ENCODE results near the gene VAV2. TPM values are rescaled to one million over a fixed set of nuclear protein-coding genes. Genes with fewer than 3 reads are reported as not detected.

Gene VAV2
- total RNA-seq, 1 donor = 13.4 TPM

DNA sequence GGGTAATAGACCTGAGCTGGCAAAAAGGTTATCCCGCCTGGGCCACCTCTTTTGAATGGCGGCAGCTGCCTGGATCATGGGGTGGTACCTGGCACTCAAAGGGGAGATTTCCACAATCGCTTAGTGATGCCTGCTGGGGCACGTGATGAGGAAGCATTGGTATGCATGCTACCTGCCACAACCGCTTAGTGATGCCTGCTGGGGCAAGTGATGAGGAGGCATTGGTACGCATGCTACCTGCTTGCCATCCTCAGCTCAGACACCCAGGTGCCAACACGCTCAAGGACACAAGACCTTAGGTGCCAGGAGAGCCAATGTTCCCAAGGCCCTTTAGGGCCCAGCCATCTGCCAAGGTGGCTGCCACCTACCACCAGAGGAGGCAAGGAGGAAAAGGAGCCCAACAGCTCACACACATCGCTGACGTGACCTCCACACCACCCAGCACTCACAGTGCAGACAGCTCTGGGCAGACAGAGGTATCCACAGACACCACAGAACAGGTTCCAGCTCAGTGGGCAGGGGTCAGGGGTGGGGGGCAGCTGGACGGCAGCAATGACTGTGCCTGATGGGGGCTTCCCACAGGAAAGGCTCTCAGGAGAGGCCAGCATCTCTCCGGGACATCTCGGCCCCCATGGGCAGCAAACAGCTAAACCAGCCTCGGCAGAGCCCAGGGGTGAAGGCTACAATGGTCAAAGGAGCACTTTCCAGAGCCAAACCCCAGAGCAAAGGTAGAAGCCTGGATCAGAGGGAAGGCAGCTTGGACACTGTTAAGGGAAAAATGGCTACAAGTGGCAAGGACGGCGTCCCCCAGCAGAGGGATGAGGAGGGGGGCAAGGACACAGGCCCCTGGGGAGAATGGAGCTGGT, 210.9 kb downstream of the VAV2 start:
- no peak for DNase-seq (ENCODE audit: low read depth)
- TF ChIP-seq, protein P1, sequence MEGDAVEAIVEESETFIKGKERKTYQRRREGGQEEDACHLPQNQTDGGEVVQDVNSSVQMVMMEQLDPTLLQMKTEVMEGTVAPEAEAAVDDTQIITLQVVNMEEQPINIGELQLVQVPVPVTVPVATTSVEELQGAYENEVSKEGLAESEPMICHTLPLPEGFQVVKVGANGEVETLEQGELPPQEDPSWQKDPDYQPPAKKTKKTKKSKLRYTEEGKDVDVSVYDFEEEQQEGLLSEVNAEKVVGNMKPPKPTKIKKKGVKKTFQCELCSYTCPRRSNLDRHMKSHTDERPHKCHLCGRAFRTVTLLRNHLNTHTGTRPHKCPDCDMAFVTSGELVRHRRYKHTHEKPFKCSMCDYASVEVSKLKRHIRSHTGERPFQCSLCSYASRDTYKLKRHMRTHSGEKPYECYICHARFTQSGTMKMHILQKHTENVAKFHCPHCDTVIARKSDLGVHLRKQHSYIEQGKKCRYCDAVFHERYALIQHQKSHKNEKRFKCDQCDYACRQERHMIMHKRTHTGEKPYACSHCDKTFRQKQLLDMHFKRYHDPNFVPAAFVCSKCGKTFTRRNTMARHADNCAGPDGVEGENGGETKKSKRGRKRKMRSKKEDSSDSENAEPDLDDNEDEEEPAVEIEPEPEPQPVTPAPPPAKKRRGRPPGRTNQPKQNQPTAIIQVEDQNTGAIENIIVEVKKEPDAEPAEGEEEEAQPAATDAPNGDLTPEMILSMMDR (IDR thresholded peaks at IDR 0.05; ENCODE audit: insufficient read depth, low read depth, low read length) = no peak
- H3K4me3 ChIP-seq (ENCODE audit: low read depth, low read length) = no peak overlapping the region

DNA sequence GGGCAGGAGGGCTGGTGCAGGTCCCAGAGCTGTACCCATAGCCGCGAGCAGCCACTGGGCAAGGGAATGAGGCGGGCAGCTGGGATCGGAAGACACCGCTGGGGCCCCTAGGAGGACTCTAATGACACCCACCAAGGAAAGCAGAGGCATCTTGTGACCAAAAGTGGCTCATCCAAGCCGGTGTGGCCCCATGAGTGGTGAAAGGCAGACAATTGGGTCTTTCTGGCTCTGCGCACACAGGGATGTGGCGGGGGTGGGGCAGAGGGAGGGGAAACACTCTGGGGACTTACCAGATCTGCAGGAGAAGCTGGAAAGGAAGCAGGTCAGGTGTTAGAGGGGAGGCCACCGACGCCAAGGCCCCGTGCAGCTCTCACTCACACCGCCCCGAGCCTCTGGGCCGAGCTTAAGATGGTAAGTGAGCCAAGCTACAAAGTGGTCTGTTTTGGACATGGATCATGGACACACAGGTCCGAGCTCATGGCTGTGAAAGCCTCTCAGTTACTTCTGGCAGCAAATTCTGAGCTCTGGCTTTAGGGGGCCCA, 211.6 kb downstream of the VAV2 start:
- H3K4me3 ChIP-seq (ENCODE audit: low read depth, low read length) = no peak overlapping the region
- DNase-seq (ENCODE audit: low read depth) = no peak
- TF ChIP-seq, protein P1 (IDR thresholded peaks at IDR 0.05; ENCODE audit: insufficient read depth, low read depth, low read length) = no peak

DNA sequence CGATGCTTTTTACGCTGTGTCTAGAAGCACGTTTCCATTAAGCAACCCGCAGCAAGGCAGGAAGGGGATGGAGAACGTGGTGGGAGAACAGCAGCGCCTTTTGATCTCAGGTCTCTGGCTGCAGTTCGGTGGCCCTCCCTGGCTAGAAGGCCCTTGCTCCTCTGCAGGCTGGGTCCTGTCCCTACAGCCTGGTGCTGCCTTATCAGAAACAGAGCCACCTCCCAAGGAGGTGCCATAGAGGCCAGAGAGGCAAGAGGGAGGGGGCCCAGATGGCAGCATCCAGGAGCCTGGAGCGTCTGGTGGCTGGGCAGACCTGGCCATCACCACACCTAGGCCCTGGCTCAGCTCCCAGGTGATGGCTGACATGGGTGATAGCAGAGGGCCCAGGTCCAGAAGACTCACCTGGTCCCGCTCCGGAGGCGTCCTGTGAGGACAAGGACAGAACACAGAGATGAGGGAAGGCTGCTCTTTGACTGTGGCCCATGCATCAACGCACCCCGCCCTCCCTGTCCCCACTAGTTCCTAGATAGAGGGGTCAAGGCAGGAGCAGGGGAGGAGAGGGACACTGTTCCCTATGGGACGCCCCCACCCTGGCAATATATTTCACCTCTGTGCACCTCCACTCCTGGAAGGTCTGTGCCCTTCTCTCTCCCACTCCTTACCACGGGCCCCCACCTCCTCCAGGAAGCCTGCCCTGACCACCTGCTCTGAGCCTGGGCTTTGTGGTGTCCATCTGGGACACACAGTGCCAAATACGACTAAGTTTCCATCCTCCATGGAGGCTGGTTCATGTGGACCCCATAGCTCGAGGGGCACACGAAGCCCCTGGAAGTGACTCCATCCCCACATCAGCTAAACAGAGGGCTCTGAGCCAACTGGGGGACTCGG, 212.4 kb downstream of the VAV2 start:
- TF ChIP-seq, protein P1 (IDR thresholded peaks at IDR 0.05; ENCODE audit: insufficient read depth, low read depth, low read length) = no peak
- no peak for DNase-seq (ENCODE audit: low read depth)
- no peak overlapping the region for H3K4me3 ChIP-seq (ENCODE audit: low read depth, low read length)

DNA sequence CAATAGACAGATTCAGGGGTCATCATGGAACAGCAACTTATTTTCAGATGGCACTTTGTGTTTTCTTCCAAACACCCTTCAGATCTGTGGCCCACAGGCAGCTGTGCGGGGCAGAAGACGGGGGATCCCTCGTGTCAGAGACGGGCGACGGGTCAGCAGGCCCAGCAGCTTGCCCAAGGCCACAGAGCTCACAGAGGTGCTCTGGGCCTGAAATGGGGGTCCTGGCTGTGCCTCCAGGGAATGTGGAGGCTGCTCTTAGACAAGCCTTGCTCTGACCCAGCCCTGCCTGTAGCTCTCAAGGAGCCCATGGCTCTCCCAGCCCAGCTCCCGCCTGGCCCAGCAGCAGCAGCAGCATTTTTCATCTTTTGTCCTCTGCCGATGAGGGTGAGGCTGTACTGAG, 213.0 kb downstream of the VAV2 start:
- H3K4me3 ChIP-seq (ENCODE audit: low read depth, low read length) = no peak overlapping the region
- no peak for DNase-seq (ENCODE audit: low read depth)
- TF ChIP-seq, protein P1 (IDR thresholded peaks at IDR 0.05; ENCODE audit: insufficient read depth, low read depth, low read length) = no peak

DNA sequence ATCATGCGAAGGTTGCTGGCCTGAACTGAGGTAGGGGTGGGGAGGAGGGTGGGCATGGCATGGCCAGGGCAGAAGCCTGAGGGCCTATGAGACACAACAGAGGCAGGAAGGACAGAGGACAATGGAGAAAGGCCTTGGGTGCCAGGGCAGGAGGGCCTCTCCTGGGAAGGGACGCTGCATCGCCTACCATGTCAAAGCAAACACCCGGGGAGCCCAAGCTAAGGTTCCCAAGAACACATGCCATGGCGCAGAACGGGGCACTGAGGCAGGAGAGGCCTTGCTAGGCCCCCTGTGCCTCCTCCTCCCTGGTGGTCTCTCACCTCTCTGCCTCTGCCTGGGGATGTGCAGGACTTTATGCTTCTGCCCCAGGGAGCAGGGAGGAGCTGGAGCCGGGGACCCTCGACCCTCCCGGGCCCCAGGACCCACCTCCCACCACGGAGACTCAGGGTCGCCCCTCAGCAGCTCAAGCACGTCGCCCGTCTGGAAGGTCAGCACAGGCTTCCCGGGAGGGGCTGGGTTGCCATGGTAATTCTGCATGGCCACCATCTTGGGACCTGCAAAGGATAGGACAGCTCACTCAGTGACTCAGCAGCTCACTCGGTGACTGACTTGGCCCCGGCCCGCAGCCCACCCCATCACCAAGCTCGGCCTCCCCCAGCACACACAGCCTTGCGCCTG, 213.6 kb downstream of the VAV2 start:
- H3K4me3 ChIP-seq (ENCODE audit: low read depth, low read length) = no peak overlapping the region
- DNase-seq (ENCODE audit: low read depth) = no peak
- TF ChIP-seq, protein P1 (IDR thresholded peaks at IDR 0.05; ENCODE audit: insufficient read depth, low read depth, low read length) = no peak

DNA sequence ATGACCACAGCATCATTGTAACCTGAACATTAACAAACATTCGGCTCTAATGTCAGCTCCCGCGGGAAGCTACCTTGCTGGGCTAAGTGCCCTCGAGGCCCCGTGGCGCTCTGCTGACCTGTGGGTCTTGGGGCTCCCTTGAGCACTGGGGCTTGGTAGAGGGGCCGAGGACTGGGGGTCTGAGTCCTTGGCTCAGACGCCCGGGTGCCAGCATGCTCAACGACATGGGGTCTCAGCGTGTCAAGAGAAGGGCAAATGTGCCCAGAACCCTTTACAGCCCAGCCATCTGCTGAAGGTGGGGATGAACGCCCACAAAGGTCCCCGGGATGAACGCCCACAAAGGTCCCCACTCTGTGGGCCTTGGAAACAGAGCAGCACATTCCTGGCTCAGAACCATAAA, 214.3 kb downstream of the VAV2 start:
- H3K4me3 ChIP-seq (ENCODE audit: low read depth, low read length) = no peak overlapping the region
- TF ChIP-seq, protein P1 (IDR thresholded peaks at IDR 0.05; ENCODE audit: insufficient read depth, low read depth, low read length) = no peak

More for the DNA sequence above, 214.3 kb downstream of the VAV2 start:
- DNase-seq (ENCODE audit: low read depth) = no peak

All from fibroblast of villous mesenchyme (primary cell).